DOHH2 (cell line): Measurements from ENCODE around the gene NEDD4L.

Experiments
- EZH2phosphoT487 ChIP-seq: fragments of 200-600 bp; sonication (generic); IDR thresholded peaks from 2 replicates; pipeline ENCODE4 v1.6.1; 2017; ENCODE audit warnings: borderline replicate concordance, mild to moderate bottlenecking, antibody characterized with exemption, low read length, moderate library complexity, mixed read lengths
- TF ChIP-seq, protein P1 (sequence below): fragments of 200-600 bp; sonication (generic); IDR thresholded peaks from one replicate; pipeline ENCODE4 v1.5.1; 2014; ENCODE audit warnings: antibody characterized with exemption, mild to moderate bottlenecking, low read depth, low read length; ENCODE audit not compliant: poor library complexity, severe bottlenecking

- TF ChIP-seq, protein P1, sequence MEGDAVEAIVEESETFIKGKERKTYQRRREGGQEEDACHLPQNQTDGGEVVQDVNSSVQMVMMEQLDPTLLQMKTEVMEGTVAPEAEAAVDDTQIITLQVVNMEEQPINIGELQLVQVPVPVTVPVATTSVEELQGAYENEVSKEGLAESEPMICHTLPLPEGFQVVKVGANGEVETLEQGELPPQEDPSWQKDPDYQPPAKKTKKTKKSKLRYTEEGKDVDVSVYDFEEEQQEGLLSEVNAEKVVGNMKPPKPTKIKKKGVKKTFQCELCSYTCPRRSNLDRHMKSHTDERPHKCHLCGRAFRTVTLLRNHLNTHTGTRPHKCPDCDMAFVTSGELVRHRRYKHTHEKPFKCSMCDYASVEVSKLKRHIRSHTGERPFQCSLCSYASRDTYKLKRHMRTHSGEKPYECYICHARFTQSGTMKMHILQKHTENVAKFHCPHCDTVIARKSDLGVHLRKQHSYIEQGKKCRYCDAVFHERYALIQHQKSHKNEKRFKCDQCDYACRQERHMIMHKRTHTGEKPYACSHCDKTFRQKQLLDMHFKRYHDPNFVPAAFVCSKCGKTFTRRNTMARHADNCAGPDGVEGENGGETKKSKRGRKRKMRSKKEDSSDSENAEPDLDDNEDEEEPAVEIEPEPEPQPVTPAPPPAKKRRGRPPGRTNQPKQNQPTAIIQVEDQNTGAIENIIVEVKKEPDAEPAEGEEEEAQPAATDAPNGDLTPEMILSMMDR: no peak
- TF ChIP-seq EZH2phosphoT487: no peak
Observed at GRCh38 chr18:58041633-58042032, 2.4 kb upstream of the NEDD4L start.
